K562 (cell line): ENCODE results near the gene GIMAP1. TPM values are rescaled to one million over a fixed set of nuclear protein-coding genes. Genes with fewer than 3 reads are reported as not detected.
A peak's percentile ranks its signal among the peaks of the same experiment; 100 is the strongest.

Source experiments
- ATAC-seq: fragments of 200-7000 bp; cut with Tn5 transposase; 3 replicates; pipeline ENCODE4 v1.9.1; 2020; ENCODE audit warnings: moderate library complexity
- BruUV-seq: library from RNA; stranded (reverse); fragments of 400-500 nt; replicated peaks from 2 replicates; lab custom pipeline; 2021; lab: Mats Ljungman, UMichigan
- CTCF ChIA-PET: fragments of 300-600 bp; formaldehyde crosslinking; extraction: SDS; loops from one replicate; lab custom pipeline; 2021; ENCODE audit warnings: low intra/inter-chr PET ratio; lab: Yijun Ruan, JAX
- POLR2A ChIA-PET: fragments of 300-600, 350-650 bp; sonication (Branson Sonifier 250); formaldehyde crosslinking; extraction: SDS; loops from one replicate; lab custom pipeline; 2021; ENCODE audit warnings: antibody characterized with exemption, inconsistent platforms; lab: Yijun Ruan, JAX
- DNase-seq, 4 experiments: peaks; one replicate each; pipeline versions ENCODE4 v3.0.0 to v3.0.0-alpha.2; 2011 to 2018; ENCODE audit warnings: low spot score in 3 of 4, mixed read lengths in 3 of 4; ENCODE audit errors: extremely low read depth in 1 of 4
- FAIRE-seq: peaks from 2 replicates; lab custom pipeline; 2011; peaks lifted over from hg19 to GRCh38; lab: Jason Lieb, UNC
- H2AFZ ChIP-seq: 2 replicates; pipeline ENCODE4 v1.6.0; 2011; ENCODE audit warnings: low read depth, low read length, control low read depth, inconsistent platforms
- H3K27ac ChIP-seq: fragments of 200-600 bp; 3 replicates; pipeline ENCODE4 v1.8.0; 2011; ENCODE audit warnings: low read depth, mild to moderate bottlenecking, control low read depth, inconsistent platforms, low read length, moderate library complexity, mixed read lengths; ENCODE audit errors: extremely low read depth
- H3K27me3 ChIP-seq, 2 experiments: fragments of 300-600 bp in 1 of 2; 2 replicates in 1 of 2; 3 replicates in 1 of 2; pipeline versions ENCODE4 v1.6.0 to v1.8.0; 2011; ENCODE audit warnings: inconsistent platforms in 2 of 2, low read length in 2 of 2, mild to moderate bottlenecking in 1 of 2, mixed read lengths in 1 of 2, moderate library complexity in 1 of 2; ENCODE audit not compliant: control insufficient read depth in 2 of 2, insufficient read depth in 2 of 2
- H3K36me3 ChIP-seq: fragments of 300-600 bp; 3 replicates; pipeline ENCODE4 v1.8.0; 2011; ENCODE audit warnings: mild to moderate bottlenecking, low read length, inconsistent platforms; ENCODE audit not compliant: control insufficient read depth, insufficient read depth
- H3K4me1 ChIP-seq, 2 experiments: fragments of 200-600 bp in 1 of 2; replicated peaks in 1 of 2; 2 replicates in 1 of 2; 3 replicates in 1 of 2; pipeline versions ENCODE4 v1.5.1 to v1.8.0; 2011; ENCODE audit warnings: inconsistent platforms in 2 of 2, low read length in 2 of 2, mild to moderate bottlenecking in 1 of 2, mixed read lengths in 1 of 2, moderate library complexity in 1 of 2; ENCODE audit not compliant: control insufficient read depth in 2 of 2, insufficient read depth in 2 of 2
- H3K4me2 ChIP-seq: 2 replicates; pipeline ENCODE4 v1.6.1; 2011; ENCODE audit warnings: low read length, control low read depth, inconsistent platforms, mixed read lengths; ENCODE audit not compliant: insufficient read depth
- H3K4me3 ChIP-seq: fragments of 200-600 bp; sonication (generic), shearing (Covaris generic); 2 replicates; pipeline ENCODE4 v1.5.1; 2016; ENCODE audit warnings: control low read depth, inconsistent platforms
- H3K79me2 ChIP-seq: fragments of 200-600 bp; 3 replicates; pipeline ENCODE4 v1.8.0; 2011; ENCODE audit warnings: low read length, inconsistent platforms; ENCODE audit not compliant: control insufficient read depth, insufficient read depth
- H3K9ac ChIP-seq, 2 experiments: 2 replicates each; pipeline versions ENCODE4 v1.6.0 to v1.6.1; 2011; ENCODE audit warnings: low read depth in 2 of 2, low read length in 2 of 2, control low read depth in 1 of 2, inconsistent platforms in 1 of 2, mild to moderate bottlenecking in 1 of 2, mixed read lengths in 1 of 2; ENCODE audit not compliant: insufficient read depth in 1 of 2
- H3K9me1 ChIP-seq: one replicate; pipeline ENCODE4 v1.6.0; 2011; ENCODE audit warnings: inconsistent platforms, mild to moderate bottlenecking, low read length, moderate library complexity; ENCODE audit not compliant: control insufficient read depth, insufficient read depth
- H3K9me3 ChIP-seq: replicated peaks from 2 replicates; pipeline ENCODE4 v1.5.1; 2011; ENCODE audit warnings: low read depth, low read length, inconsistent platforms; ENCODE audit not compliant: control insufficient read depth, insufficient read depth
- H4K20me1 ChIP-seq: replicated peaks from 2 replicates; pipeline ENCODE4 v1.6.1; 2011; ENCODE audit warnings: low read length, inconsistent platforms, mixed read lengths; ENCODE audit not compliant: control insufficient read depth, insufficient read depth
- CTCF ChIP-seq, 3 experiments: IDR thresholded peaks in 2 of 3; conservative IDR thresholded peaks in 1 of 3; 2 replicates each; pipeline ENCODE4 v1.5.1; 2011 to 2012; ENCODE audit warnings: low read length in 3 of 3, mild to moderate bottlenecking in 3 of 3, control low read depth in 2 of 3, improper control_type of control experiment in 1 of 3, inconsistent platforms in 1 of 3, low read depth in 1 of 3, mixed read lengths in 1 of 3, moderate library complexity in 1 of 3; ENCODE audit not compliant: insufficient read depth in 2 of 3
- DEAF1 ChIP-seq: fragments of 450-650 bp; formaldehyde crosslinking; IDR thresholded peaks from 2 replicates; pipeline ENCODE4 v1.4.0; 2020; ENCODE audit warnings: mild to moderate bottlenecking, moderate library complexity
- HOXB6 ChIP-seq: fragments of 250-450 bp; sonication (Bioruptor Pico); IDR thresholded peaks from 2 replicates; pipeline ENCODE4 v1.5.1; 2022; ENCODE audit warnings: mild to moderate bottlenecking, borderline replicate concordance
- MCM3 ChIP-seq: fragments of 450-650 bp; IDR thresholded peaks from 2 replicates; pipeline ENCODE4 v1.6.1; 2016
- RAD21 ChIP-seq, 2 experiments: fragments of 250-450 bp in 1 of 2; fragments of 450-650 bp in 1 of 2; sonication (Bioruptor Pico) in 1 of 2; formaldehyde crosslinking in 1 of 2; IDR thresholded peaks in 1 of 2; conservative IDR thresholded peaks in 1 of 2; 2 replicates each; pipeline versions ENCODE4 v1.4.0 to v1.8.0; 2020 to 2022; ENCODE audit warnings: mild to moderate bottlenecking in 2 of 2, moderate library complexity in 1 of 2
- REST ChIP-seq, 2 experiments: fragments of 450-650 bp; formaldehyde crosslinking in 1 of 2; IDR thresholded peaks; 2 replicates each; pipeline versions ENCODE4 v1.4.0 to v1.6.1; 2014 to 2020; ENCODE audit warnings: mild to moderate bottlenecking in 2 of 2, borderline replicate concordance in 1 of 2, low read depth in 1 of 2
- SMC3 ChIP-seq: conservative IDR thresholded peaks from 2 replicates; pipeline ENCODE4 v1.6.1; 2011; ENCODE audit warnings: low read depth, low read length, improper control_type of control experiment; ENCODE audit not compliant: insufficient read depth
- SP2 ChIP-seq: IDR thresholded peaks from 2 replicates; pipeline ENCODE4 v1.6.1; 2011; ENCODE audit warnings: mild to moderate bottlenecking, low read depth, low read length, moderate library complexity; ENCODE audit not compliant: poor library complexity, severe bottlenecking; ENCODE audit errors: extremely low read depth
- WGBS: fragments of 100-300 bp; shearing (Covaris generic); methylation state at CpG from one replicate; pipeline ENCODE4 v1.1.6; 2016; ENCODE audit warnings: low coverage, mixed read lengths; ENCODE audit not compliant: insufficient coverage; ENCODE audit errors: missing lambda C conversion rate; 5-methylcytosine and 5-hydroxymethylcytosine counted together
- in situ Hi-C: fragments of 300-500 bp; cut with MboI; formaldehyde crosslinking; loops from 4 replicates; pipeline ENCODE4 v1.15.0; 2018; ENCODE audit warnings: inconsistent platforms, mixed read lengths
- intact Hi-C: fragments of 100-400 bp; cut with micrococcal nuclease; formaldehyde crosslinking; loops from 2 replicates; pipeline ENCODE4 v1.14.2; 2022
- polyA plus RNA-seq, 8 experiments: library from polyadenylated mRNA; depleted of rRNA in 4 of 8; stranded (reverse) in 5 of 8; unstranded in 3 of 8; fragments of >200 nt; fragmentation: Nextera tagmentation in 2 of 8; fragmentation: Illumina TruSeq in 1 of 8; extraction: Ambion mirVana in 2 of 8; extraction: Trizol in 1 of 8; gene quantifications; 2 replicates each; pipeline versions ENCODE4 v1.2.1 to v1.2.3, GENCODE V29; 2011 to 2014; ENCODE audit warnings: inconsistent platforms in 1 of 8, missing spikeins in 1 of 8
- total RNA-seq, 7 experiments: library from RNA; depleted of rRNA in 6 of 7; stranded (reverse); fragments of >200 nt in 6 of 7; fragmentation: Illumina TruSeq in 2 of 7; extraction: Trizol in 2 of 7; gene quantifications; 2 replicates each; pipeline versions ENCODE4 v1.2.1 to v1.2.3, GENCODE V29; 2011 to 2021; ENCODE audit warnings: low replicate concordance in 1 of 7

Gene GIMAP1
- total and polyA plus RNA-seq, 9 of the 15 experiments (the other 6 are each of a cell fraction or from before 2014, with no cell fraction given) = 0.04 to 0.13 TPM; not detected in 7

GRCh38 chr7:150756858-150757257, 40.4 kb downstream of the GIMAP1 start:
- Histone ChIP-seq H3K4me2 (no peak overlapping the region), H3K9me1 (no peaks in the 10 kb centered on the region), H3K4me3 (no peak overlapping the region), H3K79me2 (no peaks in the 10 kb centered on the region), H3K9me3 (no peaks in the 10 kb centered on the region), H2AFZ (no peak overlapping the region), H3K27ac (no peak overlapping the region), H3K9ac (no peak overlapping the region), H3K27me3 (peaks cover 2 to 11% of the 10 kb centered on the region in 2 experiments; a peak in 3 of 5 replicates), H4K20me1 (no peaks in the 10 kb centered on the region), H3K36me3 (no peaks in the 10 kb centered on the region), H3K4me1 (no peaks in the 10 kb centered on the region)
- DNase-seq = peak; percentile 28 to 42 (median 33)
- WGBS = 0% methylated on average over 1 of the region's 1 CpG
- CTCF ChIA-PET = interaction anchor here (0.6 to 1.7 kb wide), 3 partner anchors 308 to 471 kb away, joined by 3 to 6 read pairs (median 4); no protein-coding TSS in a partner anchor
- peak; percentile 75 for FAIRE-seq
- peak; percentile 67; the same call in 1 of the 2 replicates for TF ChIP-seq REST (IDR thresholded peaks at IDR 0.05; ENCODE audit: borderline replicate concordance)
- TF ChIP-seq REST (CRISPR knock-in tag; IDR thresholded peaks at IDR 0.05; ENCODE audit: low read depth) = no peak
- TF ChIP-seq MCM3 = no peak
- TF ChIP-seq RAD21 (CRISPR knock-in tag; conservative IDR thresholded peaks at IDR 0.05 in 1 of 2, IDR thresholded peaks at IDR 0.05 in 1 of 2) = peak; percentile 83 to 84
- 0 out of 2 replicates have a peak, but pooled peaks have one; percentile 37 for TF ChIP-seq SMC3
- TF ChIP-seq CTCF (IDR thresholded peaks at IDR 0.05 in 2 of 3, conservative IDR thresholded peaks at IDR 0.05 in 1 of 3; ENCODE audit: insufficient read depth in 2 of 3, low read depth in 1 of 3, low read length in 3 of 3) = peak; percentile 42 to 78 (median 43); a peak in 4 of 6 replicates
- no peak for TF ChIP-seq HOXB6 (CRISPR knock-in tag)
- no peak for TF ChIP-seq SP2
- peak; percentile 76 for TF ChIP-seq DEAF1 (CRISPR knock-in tag)
- in situ Hi-C loops = loop anchor here (25.0 kb wide), 1 partner anchor 470 kb away; no protein-coding TSS in a partner anchor
- intact Hi-C loops = loop anchor here (5.0 to 10.0 kb wide), 3 partner anchors 232 to 470 kb away; no protein-coding TSS in a partner anchor
- peak; percentile 69 for ATAC-seq
- BruUV-seq = no TSS peak
- POLR2A ChIA-PET = interaction anchor here (0.7 kb wide), 1 partner anchor 30 kb away, joined by 3 read pairs; no protein-coding TSS in a partner anchor
